GM23248 (cell line): Measurements from ENCODE around the gene ZNF385B. TPM values are rescaled to one million over a fixed set of nuclear protein-coding genes. Genes with fewer than 3 reads are reported as not detected.

ENCODE experiments used
- DNase-seq: peaks from one replicate; pipeline ENCODE4 v3.0.0-alpha.2; 2015
- H2AFZ ChIP-seq: fragments of 200-600 bp; sonication (generic); 2 replicates; pipeline ENCODE4 v1.6.1; 2016; ENCODE audit warnings: antibody characterized with exemption
- H3F3A ChIP-seq: fragments of 200-600 bp; sonication (generic); 2 replicates; pipeline ENCODE4 v1.6.1; 2016; ENCODE audit warnings: mild to moderate bottlenecking, antibody characterized with exemption, mixed run types; ENCODE audit not compliant: insufficient read depth
- H3K27ac ChIP-seq: fragments of 200-600 bp; sonication (generic); 2 replicates; pipeline ENCODE4 v1.5.1; 2016; ENCODE audit warnings: mild to moderate bottlenecking
- H3K27me3 ChIP-seq: fragments of 200-600 bp; sonication (generic); replicated peaks from 2 replicates; pipeline ENCODE4 v1.6.1; 2016; ENCODE audit warnings: mild to moderate bottlenecking; ENCODE audit not compliant: insufficient read depth
- H3K36me3 ChIP-seq: fragments of 200-600 bp; sonication (generic); 2 replicates; pipeline ENCODE4 v1.6.1; 2016; ENCODE audit warnings: low read depth, mild to moderate bottlenecking
- H3K4me1 ChIP-seq: fragments of 200-600 bp; sonication (generic); 2 replicates; pipeline ENCODE4 v1.6.1; 2016; ENCODE audit warnings: mild to moderate bottlenecking; ENCODE audit not compliant: insufficient read depth
- H3K4me2 ChIP-seq: fragments of 200-600 bp; sonication (generic); one replicate; pipeline ENCODE4 v1.6.1; 2016; ENCODE audit warnings: mild to moderate bottlenecking; ENCODE audit not compliant: unreplicated experiment
- H3K4me3 ChIP-seq: fragments of 200-600 bp; sonication (generic); 2 replicates; pipeline ENCODE4 v1.5.1; 2016; ENCODE audit warnings: mild to moderate bottlenecking
- H3K79me2 ChIP-seq: fragments of 200-600 bp; sonication (generic); 2 replicates; pipeline ENCODE4 v1.6.1; 2016; ENCODE audit warnings: mild to moderate bottlenecking; ENCODE audit not compliant: insufficient read depth
- H3K9ac ChIP-seq: fragments of 200-600 bp; sonication (generic); 2 replicates; pipeline ENCODE4 v1.6.1; 2016; ENCODE audit warnings: mild to moderate bottlenecking
- H3K9me2 ChIP-seq: fragments of 200-600 bp; sonication (generic); 2 replicates; pipeline ENCODE4 v1.6.1; 2016; ENCODE audit warnings: mixed run types, mild to moderate bottlenecking, moderate library complexity; ENCODE audit not compliant: insufficient read depth
- H3K9me3 ChIP-seq: fragments of 200-600 bp; sonication (generic); one replicate; pipeline ENCODE4 v1.6.1; 2017; ENCODE audit warnings: low read depth
- H4K20me1 ChIP-seq: fragments of 200-600 bp; sonication (generic); 2 replicates; pipeline ENCODE4 v1.6.0; 2016; ENCODE audit not compliant: insufficient read depth
- EZH2 ChIP-seq: fragments of 200-600 bp; sonication (generic); IDR thresholded peaks from 2 replicates; pipeline ENCODE4 v1.6.1; 2018; ENCODE audit warnings: antibody characterized with exemption, mild to moderate bottlenecking; ENCODE audit not compliant: insufficient read depth, poor library complexity, severe bottlenecking
- EZH2phosphoT487 ChIP-seq: fragments of 200-600 bp; sonication (generic); IDR thresholded peaks from 2 replicates; pipeline ENCODE4 v1.6.1; 2018; ENCODE audit warnings: antibody characterized with exemption, moderate library complexity, mild to moderate bottlenecking, low read depth; ENCODE audit not compliant: insufficient read depth
- WGBS, 2 experiments: methylation state at CpG; one replicate each; pipeline ENCODE4 v1.1.6; 2015 to 2017; ENCODE audit warnings: low lambda C conversion rate in 2 of 2, low coverage in 1 of 2; ENCODE audit errors: missing lambda C conversion rate in 2 of 2; 5-methylcytosine and 5-hydroxymethylcytosine counted together
- in situ Hi-C: fragments of 300-500 bp; cut with MboI; formaldehyde crosslinking; loops from 2 replicates; pipeline ENCODE4 v1.15.0; 2020
- polyA plus RNA-seq: library from polyadenylated mRNA; unstranded; fragments of >200 nt; fragmentation: Nextera tagmentation; extraction: Ambion mirVana; gene quantifications from 2 replicates; pipeline ENCODE4 v1.2.1, GENCODE V29; 2016
- total RNA-seq: library from RNA; depleted of rRNA; stranded (reverse); fragments of >200 nt; shearing (Covaris generic); gene quantifications from 2 replicates; pipeline ENCODE4 v1.2.3, GENCODE V29; 2014

ZNF385B gene
- total and polyA plus RNA-seq, 2 experiments from 2014 or later: 0.30 TPM; not detected in 1

GRCh38 chr2:179671043-179671981 is 190.1 kb downstream of the ZNF385B start:
- Histone ChIP-seq H3K9ac (no peak overlapping the region), H3K9me3 (no peaks in the 10 kb centered on the region), H4K20me1 (no peaks in the 10 kb centered on the region), H2AFZ (no peak overlapping the region), H3K79me2 (no peaks in the 10 kb centered on the region), H3K27me3 (no peaks in the 10 kb centered on the region), H3K4me3 (no peak overlapping the region), H3F3A (peaks cover 6% of the 10 kb centered on the region; the same call in 1 of the 2 replicates), H3K9me2 (no peaks in the 10 kb centered on the region), H3K27ac (no peak overlapping the region), H3K4me2 (no peak overlapping the region), H3K36me3 (no peaks in the 10 kb centered on the region), H3K4me1 (0 out of 2 replicates have a peak, but pooled peaks cover 8% of the 10 kb centered on the region)
- 10 to 23% methylated on average over 6 of the region's 6 CpGs for WGBS, 2 experiments
- no peak for TF ChIP-seq EZH2
- DNase-seq: peak; percentile 71
- in situ Hi-C loops: no loop called here

GRCh38 chr2:179669196-179669595 is 192.2 kb downstream of the ZNF385B start:
- no peak overlapping the region for H3K9ac ChIP-seq

GRCh38 chr2:179664972-179665812 is 196.2 kb downstream of the ZNF385B start:
- Histone ChIP-seq H3K4me1 (no peaks in the 10 kb centered on the region), H3K9ac (no peak overlapping the region), H3K36me3 (no peaks in the 10 kb centered on the region), H3K79me2 (no peaks in the 10 kb centered on the region), H3K4me3 (no peak overlapping the region), H3K27ac (no peak overlapping the region), H2AFZ (no peak overlapping the region), H3K9me2 (no peaks in the 10 kb centered on the region), H4K20me1 (no peaks in the 10 kb centered on the region), H3K9me3 (no peaks in the 10 kb centered on the region), H3K27me3 (no peaks in the 10 kb centered on the region), H3K4me2 (no peak overlapping the region), H3F3A (no peaks in the 10 kb centered on the region)
- TF ChIP-seq EZH2 (no peak), EZH2phosphoT487 (no peak)
- no peak for DNase-seq
- 87 to 88% methylated on average over 12 of the region's 12 CpGs for WGBS, 2 experiments
- in situ Hi-C loops: no loop called here

More at GRCh38 chr2:179669196-179669595, 192.2 kb downstream of the ZNF385B start:
- Histone ChIP-seq H3K4me1 (0 out of 2 replicates have a peak, but pooled peaks cover 8% of the 10 kb centered on the region), H3K4me2 (no peak overlapping the region), H4K20me1 (no peaks in the 10 kb centered on the region), H3F3A (peaks cover 6% of the 10 kb centered on the region; the same call in 1 of the 2 replicates), H3K27me3 (no peaks in the 10 kb centered on the region), H3K27ac (no peak overlapping the region), H3K4me3 (no peak overlapping the region), H2AFZ (no peak overlapping the region), H3K79me2 (no peaks in the 10 kb centered on the region), H3K9me2 (no peaks in the 10 kb centered on the region), H3K9me3 (no peaks in the 10 kb centered on the region), H3K36me3 (no peaks in the 10 kb centered on the region)
- in situ Hi-C loops: no loop called here
- WGBS, 2 experiments: 70 to 79% methylated on average over 2 of the region's 2 CpGs
- DNase-seq: no peak
- TF ChIP-seq EZH2 (no peak), EZH2phosphoT487 (no peak)

GRCh38 chr2:179661986-179662385 is 199.4 kb downstream of the ZNF385B start:
- no peaks in the 10 kb centered on the region for H3K27me3 ChIP-seq
- no peaks in the 10 kb centered on the region for H3F3A ChIP-seq
- in situ Hi-C loops: no loop called here
- DNase-seq: no peak
- H3K9me2 ChIP-seq: no peaks in the 10 kb centered on the region
- no peaks in the 10 kb centered on the region for H3K79me2 ChIP-seq
- WGBS, 2 experiments: 89 to 90% methylated on average over 1 of the region's 1 CpG
- no peaks in the 10 kb centered on the region for H3K9me3 ChIP-seq
- H3K9ac ChIP-seq: no peak overlapping the region
- H2AFZ ChIP-seq: no peak overlapping the region
- no peak overlapping the region for H3K4me3 ChIP-seq
- no peak overlapping the region for H3K27ac ChIP-seq
- no peaks in the 10 kb centered on the region for H3K36me3 ChIP-seq
- TF ChIP-seq EZH2 (no peak), EZH2phosphoT487 (no peak)
- no peaks in the 10 kb centered on the region for H3K4me1 ChIP-seq
- no peaks in the 10 kb centered on the region for H4K20me1 ChIP-seq
- H3K4me2 ChIP-seq: no peak overlapping the region
